Mesothelial cell of epicardium (in vitro differentiated cells): ENCODE data around the gene NCR2. TPM values are rescaled to one million over a fixed set of nuclear protein-coding genes. Genes with fewer than 3 reads are reported as not detected.

Experiments used
- DNase-seq, 2 experiments: peaks; one replicate each; pipeline ENCODE4 v3.0.0; 2021; ENCODE audit warnings: low spot score in 2 of 2; ENCODE audit not compliant: unreplicated experiment in 2 of 2
- H3K27ac Mint-ChIP-seq: 2 replicates; pipeline ENCODE4 v1.8.0; 2021; ENCODE audit warnings: mixed read lengths
- H3K27me3 Mint-ChIP-seq: 2 replicates; pipeline ENCODE4 v1.8.0; 2021; ENCODE audit warnings: low read depth, mixed read lengths
- H3K36me3 Mint-ChIP-seq: 2 replicates; pipeline ENCODE4 v1.8.0; 2021; ENCODE audit warnings: mixed read lengths
- H3K4me1 Mint-ChIP-seq: 2 replicates; pipeline ENCODE4 v1.8.0; 2021; ENCODE audit warnings: mixed read lengths
- H3K4me3 Mint-ChIP-seq: 2 replicates; pipeline ENCODE4 v1.8.0; 2021; ENCODE audit warnings: mild to moderate bottlenecking, moderate library complexity, mixed read lengths
- H3K9me3 Mint-ChIP-seq: 2 replicates; pipeline ENCODE4 v1.8.0; 2021; ENCODE audit warnings: mixed read lengths
- CTCF ChIP-seq: fragments of 200-600 bp; sonication (generic); IDR thresholded peaks from one replicate; pipeline ENCODE4 v1.5.0; 2021; ENCODE audit warnings: antibody characterized with exemption; ENCODE audit not compliant: unreplicated experiment
- total RNA-seq: library from RNA; stranded (reverse); gene quantifications from 3 replicates; pipeline ENCODE4 v1.2.1, GENCODE V29; 2021

NCR2 gene
- total RNA-seq, 1 donor from 2014 or later = not detected

GRCh38 chr6:41360314-41360685 lies 24.9 kb downstream of the NCR2 start:
- no peak overlapping the region for H3K4me3 Mint-ChIP-seq
- no peak for TF ChIP-seq CTCF
- DNase-seq = no peak
- peaks cover 32% of the 10 kb centered on the region for H3K9me3 Mint-ChIP-seq
- no peaks in the 10 kb centered on the region for H3K4me1 Mint-ChIP-seq
- peaks cover 46% of the 10 kb centered on the region for H3K27me3 Mint-ChIP-seq
- no peak overlapping the region for H3K27ac Mint-ChIP-seq
- peaks cover 2% of the 10 kb centered on the region for H3K36me3 Mint-ChIP-seq

DNA sequence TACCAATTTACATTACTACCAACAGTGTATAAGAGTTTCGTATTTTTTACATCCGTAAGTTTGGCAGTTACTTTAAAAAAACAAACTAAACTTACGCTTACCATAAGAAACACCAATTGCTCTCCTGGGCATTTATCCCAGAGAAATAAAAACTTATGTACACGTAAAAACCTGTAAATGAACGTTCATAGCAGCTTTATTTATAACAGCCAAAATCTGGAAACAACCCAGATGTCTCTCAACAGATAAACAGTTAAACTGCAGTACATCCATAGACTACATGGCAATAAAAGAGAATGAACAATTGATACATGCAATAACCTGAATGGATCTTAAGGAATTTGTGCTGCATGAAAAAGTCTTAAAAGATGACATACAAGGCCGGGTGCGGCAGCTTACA lies 30.7 kb downstream of the NCR2 start:
- no peak for DNase-seq
- no peak overlapping the region for H3K4me3 Mint-ChIP-seq
- H3K36me3 Mint-ChIP-seq = no peaks in the 10 kb centered on the region
- H3K9me3 Mint-ChIP-seq = peaks cover 13% of the 10 kb centered on the region
- TF ChIP-seq CTCF = no peak
- H3K4me1 Mint-ChIP-seq = peaks cover 11% of the 10 kb centered on the region
- peaks cover 60% of the 10 kb centered on the region for H3K27me3 Mint-ChIP-seq
- no peak overlapping the region for H3K27ac Mint-ChIP-seq

DNA sequence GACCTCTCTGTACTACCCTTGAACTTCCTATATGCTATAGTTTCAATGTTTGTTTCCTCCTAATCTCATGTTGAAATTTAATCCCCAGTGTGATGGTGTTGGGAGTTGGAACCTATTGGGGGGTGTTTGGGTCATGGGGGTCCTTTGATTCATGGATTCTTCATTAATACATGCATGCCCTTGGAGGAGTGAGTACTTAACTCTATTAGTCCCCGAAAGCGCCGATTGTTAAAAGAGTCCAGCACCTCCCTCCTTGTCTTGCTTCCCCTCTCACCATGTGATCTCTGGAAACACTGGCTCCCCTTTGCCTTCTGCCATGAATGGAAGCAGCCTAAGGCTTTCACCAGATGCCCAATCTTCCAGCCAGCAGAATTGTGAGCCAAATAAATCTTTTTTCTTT lies 31.7 kb downstream of the NCR2 start:
- H3K4me1 Mint-ChIP-seq = peaks cover 19% of the 10 kb centered on the region
- no peak for TF ChIP-seq CTCF
- peaks cover 3% of the 10 kb centered on the region for H3K9me3 Mint-ChIP-seq
- no peak overlapping the region for H3K4me3 Mint-ChIP-seq
- no peak for DNase-seq
- H3K27ac Mint-ChIP-seq = no peak overlapping the region
- no peaks in the 10 kb centered on the region for H3K36me3 Mint-ChIP-seq
- peaks cover 69% of the 10 kb centered on the region for H3K27me3 Mint-ChIP-seq

GRCh38 chr6:41367700-41368099 lies 32.3 kb downstream of the NCR2 start:
- Mint-ChIP-seq H3K27me3 (peaks cover 76% of the 10 kb centered on the region), H3K36me3 (no peaks in the 10 kb centered on the region), H3K27ac (no peak overlapping the region), H3K4me1 (peaks cover 26% of the 10 kb centered on the region), H3K4me3 (no peak overlapping the region), H3K9me3 (no peaks in the 10 kb centered on the region)
- TF ChIP-seq CTCF = peak; percentile 68
- peak in 1 of 2 experiments; percentile 81 for DNase-seq

GRCh38 chr6:41370488-41371111 lies 35.2 kb downstream of the NCR2 start:
- Mint-ChIP-seq H3K9me3 (no peaks in the 10 kb centered on the region), H3K4me1 (peaks cover 48% of the 10 kb centered on the region), H3K36me3 (no peaks in the 10 kb centered on the region), H3K27me3 (peaks cover 84% of the 10 kb centered on the region), H3K4me3 (no peak overlapping the region), H3K27ac (no peak overlapping the region)
- no peak for DNase-seq
- no peak for TF ChIP-seq CTCF
